Epidermal melanocyte (primary cell): ENCODE results near the gene DAAM1.

Experiments
- DNase-seq: peaks from one replicate; pipeline ENCODE4 v3.0.0; 2011; ENCODE audit warnings: low spot score; ENCODE audit not compliant: insufficient read length

DAAM1 gene

DNA sequence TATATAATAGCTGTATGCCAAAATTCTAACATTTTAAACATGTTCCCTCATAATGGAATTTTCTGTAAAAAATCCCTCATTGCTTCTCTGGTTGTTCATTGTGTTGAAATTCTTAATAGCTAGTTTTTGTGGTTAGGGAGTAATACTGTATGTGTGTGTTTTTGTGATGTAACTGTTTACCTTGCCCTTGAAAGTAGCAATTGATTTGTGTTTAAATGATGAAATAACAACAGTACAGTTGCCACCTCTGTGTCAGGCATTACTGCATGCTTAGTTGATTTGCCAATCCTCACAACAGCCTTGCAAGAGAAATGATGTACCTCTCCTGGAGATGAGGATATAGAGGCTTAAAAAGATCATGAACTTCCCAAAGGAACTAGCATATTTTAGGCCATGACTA lies 94.9 kb downstream of the DAAM1 start:
- DNase-seq: no peak

DNA sequence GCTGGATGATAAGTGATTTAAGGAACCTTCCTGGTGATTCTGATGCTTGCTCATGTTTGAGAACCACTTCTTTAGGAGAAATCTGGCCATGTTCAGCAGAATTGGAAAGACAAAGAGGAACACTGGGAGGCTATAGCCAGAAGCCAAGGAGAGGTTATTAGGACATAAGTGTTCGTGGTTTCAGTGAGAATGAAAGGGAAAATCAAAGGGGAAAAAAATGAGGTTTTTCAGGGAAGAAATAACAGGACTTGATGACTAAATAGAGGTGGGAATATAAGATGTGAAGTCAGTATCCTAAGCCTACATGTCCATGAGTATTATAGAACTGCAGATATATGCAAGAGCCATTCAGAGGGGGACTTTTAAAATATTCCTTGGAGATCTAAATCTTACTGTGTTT lies 95.6 kb downstream of the DAAM1 start:
- DNase-seq: no peak

DNA sequence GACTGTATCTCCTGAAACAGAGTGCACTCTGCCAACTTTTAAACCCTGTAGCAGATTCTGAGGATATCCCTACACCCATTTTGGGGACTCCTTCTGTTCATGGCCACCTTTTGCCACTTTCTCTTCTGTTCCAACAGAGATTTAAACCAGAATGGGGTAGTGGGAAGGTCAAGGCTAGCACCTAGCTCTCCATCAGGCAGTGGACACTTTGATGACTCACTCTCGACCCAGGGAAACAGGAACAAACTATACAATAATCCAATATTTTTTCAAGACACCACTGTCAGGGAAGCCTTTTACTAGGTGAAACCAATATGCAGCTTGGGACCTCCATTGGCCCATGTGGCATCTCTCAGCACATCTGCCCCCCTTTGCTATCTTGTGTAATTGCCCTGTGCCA lies 103.6 kb downstream of the DAAM1 start:
- DNase-seq: no peak

DNA sequence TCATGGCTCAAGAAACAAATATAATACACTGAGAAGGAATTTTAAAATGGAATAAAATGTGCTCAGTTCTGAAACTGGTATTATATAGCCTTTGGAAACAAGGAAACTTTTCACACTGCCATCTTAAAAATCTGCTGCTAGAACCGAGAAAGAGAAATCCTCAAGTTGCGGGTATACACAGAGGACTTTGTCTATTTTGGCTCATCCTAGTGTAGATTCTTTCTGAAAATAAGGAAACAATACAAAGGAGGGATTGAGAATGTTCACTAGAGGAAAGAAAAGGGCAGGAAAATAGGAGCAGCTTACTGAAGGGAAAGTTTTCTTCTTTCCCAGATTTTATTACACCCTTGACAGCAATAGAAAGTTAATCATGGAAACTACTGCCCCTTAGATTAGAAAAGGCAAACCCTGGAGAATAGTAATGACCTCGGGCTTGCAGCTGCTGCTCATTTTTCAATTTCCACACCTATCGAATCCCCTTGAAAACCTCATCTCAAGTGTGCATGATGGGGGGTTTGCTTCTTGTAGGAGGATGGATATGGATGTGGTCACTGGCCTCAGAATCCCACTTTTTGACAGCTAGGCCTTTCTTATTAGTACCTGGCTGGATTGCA lies 104.6 kb downstream of the DAAM1 start:
- DNase-seq: no peak

DNA sequence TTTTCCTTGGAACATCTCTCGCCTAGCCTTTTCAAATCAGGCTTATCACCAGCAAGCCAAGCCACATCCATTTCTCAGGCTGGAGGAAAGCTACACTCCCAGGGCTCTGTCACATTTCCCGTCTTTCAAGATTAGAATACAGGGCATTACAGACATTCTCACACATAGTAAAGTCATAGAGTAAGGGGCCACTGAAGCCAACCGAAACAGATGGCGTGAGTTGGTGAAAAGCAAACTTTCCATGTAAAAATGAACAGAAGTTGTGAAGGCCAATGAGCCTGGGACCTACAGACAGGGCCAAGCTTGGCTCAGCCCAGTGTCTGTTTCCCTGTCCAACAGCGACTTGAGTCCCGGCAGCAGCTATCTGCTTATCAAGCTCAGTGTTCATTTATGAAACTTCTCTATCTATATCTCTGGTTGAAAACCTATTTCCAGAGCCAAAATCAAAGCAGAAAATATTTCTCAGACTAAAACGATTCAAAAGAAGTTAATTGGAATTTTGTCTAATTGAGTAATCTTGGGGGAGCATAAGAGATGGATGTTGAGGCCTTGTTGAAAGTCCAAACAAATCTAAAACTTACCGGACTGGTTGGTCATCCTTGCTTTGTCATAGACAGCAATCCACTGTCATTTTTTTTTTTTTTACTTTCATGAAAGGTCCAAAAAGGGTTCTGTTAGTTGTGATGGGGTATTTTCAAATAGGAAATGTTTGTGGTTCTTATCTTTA lies 105.6 kb downstream of the DAAM1 start:
- no peak for DNase-seq

DNA sequence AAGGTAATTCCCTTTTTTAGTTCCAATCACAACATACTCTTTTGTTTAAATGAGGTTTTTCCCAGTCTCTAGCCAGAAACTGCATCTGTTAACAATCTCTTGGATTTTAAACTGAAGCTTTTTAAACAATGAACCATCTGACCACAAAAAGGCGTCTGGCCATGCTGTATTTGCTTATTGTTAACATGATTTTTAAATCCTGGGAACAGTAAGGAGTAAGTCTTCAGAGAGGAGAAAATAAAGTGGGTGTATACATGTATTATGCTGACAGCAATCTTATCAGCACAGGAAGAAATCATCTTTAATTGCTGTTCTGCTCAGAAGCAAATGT lies 106.2 kb downstream of the DAAM1 start:
- no peak for DNase-seq

DNA sequence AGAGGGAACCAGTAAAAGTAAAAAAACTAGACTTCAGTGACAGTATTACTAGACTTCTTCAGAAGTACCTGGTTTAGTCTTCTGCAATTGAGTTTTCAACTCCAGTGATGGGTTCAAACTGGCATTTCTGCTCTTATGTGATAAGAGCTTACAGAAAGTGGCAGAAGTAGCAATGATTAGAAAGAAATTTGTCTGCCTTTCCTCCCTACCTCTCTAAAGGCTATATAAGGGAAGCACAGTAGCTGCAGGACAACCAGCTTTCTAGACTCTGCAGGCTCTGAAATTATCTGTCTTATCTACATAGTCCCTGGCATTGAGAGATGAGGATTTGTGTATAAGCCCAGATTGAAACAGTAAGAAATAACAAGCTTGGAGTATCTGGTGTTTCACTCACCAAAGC lies 107.5 kb downstream of the DAAM1 start:
- no peak for DNase-seq

DNA sequence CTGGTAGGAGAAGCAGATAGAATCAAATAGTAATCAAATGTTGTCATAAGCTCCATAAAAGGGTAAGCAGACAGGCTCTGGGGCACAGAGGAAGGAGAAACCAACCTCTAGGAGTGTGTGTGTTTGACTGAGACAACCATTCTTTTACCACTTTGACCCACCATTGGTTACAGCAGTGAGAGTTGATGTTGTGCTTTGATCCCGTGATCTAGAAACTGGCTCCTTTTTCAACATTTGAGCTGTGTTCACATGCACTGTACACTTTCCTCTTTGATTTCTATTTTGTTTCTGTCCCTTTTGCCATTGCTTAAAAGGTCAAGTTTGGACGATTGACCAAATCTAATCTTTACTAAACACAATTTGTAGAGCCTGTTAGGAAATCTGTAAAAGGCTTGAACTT lies 108.0 kb downstream of the DAAM1 start:
- no peak for DNase-seq

DNA sequence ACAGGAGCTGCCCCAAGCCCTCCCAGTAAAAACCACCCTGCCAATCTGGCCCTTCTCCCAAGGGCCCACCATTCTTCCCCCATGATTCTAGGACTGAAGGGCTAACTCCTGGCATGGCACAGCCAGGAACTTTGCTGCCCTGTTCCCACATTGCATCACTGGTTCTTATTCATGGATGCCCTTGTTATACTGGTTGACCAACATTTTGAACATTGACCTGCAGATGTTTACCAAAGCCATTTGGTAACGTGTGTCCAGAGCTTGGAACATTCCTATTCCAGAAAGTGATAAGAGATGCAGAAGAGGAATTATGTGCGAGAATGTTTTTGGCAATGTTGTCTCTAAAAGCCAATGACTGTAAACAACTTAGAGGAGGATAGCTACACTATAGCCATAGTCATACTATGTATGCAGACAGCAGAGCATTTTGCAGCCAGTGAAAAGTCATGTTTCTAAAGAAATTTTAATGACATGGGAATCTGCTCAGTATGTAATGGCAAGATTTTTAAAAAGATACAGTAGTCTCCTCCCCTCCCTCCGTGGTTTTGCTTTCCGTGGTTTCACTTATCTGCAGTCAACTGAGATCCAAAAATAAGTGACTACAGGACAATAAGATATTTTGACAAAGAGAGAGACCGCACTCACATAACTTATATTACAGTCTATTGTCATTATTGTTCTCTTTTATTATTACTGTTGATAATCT lies 108.8 kb downstream of the DAAM1 start:
- no peak for DNase-seq

DNA sequence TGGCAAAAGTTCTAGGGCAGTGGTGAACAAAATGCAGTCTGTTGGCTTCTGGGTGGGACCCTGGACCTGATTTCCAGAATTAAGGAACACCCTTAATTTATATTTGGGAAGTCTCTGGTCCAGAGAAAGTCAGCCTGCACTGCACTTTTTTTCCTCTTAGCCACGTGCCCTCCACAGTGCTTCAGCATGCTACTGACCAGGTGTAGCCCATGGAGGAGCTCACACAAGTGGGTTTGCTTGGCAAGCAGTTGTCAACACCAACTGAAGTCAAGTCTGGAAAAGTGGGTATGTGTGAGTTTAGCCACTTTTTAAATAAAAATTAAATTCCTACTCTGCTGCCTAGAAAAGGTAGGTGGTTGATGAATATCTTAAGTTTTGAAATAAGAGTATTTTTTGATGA lies 111.3 kb downstream of the DAAM1 start:
- DNase-seq: no peak

DNA sequence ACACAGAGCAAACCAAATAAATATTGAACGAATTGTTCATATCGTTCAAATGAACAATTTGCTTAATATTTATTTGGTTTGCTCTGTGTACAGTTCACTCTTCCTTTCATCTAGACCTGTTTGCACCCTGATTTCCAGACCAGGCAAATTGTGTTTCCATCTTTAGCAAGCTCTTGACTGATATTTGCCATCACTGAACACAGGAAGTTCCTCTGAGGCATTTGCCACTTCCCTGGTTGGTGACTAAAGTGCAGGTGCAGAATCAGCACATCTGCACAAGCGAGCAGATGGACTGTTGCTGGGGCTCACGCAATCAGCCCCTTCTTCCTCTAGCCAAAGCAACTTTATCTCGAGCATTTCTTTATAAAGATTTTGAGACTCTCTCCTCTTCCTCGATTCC lies 112.9 kb downstream of the DAAM1 start:
- DNase-seq: no peak

DNA sequence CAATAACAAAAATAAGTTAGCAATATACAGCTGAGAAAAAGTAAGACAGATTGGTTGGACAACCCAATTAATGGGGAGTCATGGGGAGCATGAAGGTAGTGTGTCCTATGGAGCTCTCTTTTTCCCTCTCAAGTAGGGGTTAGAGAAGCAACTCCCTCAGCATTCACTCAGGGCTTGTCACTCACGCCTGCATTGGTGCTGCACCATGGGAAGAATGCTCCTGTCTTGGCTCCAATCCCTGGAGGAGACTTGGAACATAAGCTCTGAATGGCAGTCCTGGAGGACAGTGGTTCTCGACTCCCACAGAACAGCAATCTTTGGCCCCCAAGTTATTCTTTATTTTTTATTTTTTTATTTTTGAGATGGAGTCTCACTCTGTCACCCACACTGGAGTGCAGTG lies 113.8 kb downstream of the DAAM1 start:
- no peak for DNase-seq

DNA sequence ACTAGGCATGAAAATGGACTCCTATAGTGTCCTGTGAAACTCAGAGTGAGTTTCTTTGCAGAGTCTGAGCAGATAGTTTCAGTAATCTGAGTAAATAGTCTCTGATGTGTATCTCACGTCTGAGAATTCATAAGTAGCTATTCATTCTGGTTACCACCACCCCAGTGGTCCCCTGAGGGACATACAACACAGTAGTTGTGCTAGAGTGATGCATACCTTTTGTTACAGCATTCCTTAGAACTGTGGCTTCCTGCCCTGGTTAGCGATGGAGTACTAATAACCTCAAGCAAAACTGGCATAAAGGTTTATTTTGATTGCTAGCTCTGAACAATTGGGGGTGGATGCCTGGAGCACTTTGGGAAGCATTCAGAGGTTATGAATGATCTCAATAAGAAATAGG lies 114.7 kb downstream of the DAAM1 start:
- DNase-seq: no peak

DNA sequence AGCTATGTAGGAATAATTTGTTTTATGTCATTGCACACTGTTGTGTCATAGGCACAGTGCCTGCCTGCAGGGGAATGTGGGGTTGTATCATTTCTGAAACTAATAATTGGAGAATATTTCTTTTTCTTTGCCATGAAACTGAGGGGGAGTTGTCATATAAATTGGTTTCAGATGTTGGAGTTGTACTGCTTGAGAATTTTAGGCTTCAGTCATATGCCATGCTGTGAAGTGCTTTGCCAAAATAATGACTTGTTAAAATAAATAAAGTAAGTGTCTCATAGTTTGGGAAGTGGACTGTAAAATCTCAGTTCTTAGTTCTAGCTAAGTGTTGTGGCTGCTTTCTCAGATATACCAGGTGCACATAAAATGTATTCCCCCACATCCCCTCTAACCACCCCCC lies 116.8 kb downstream of the DAAM1 start:
- no peak for DNase-seq

DNA sequence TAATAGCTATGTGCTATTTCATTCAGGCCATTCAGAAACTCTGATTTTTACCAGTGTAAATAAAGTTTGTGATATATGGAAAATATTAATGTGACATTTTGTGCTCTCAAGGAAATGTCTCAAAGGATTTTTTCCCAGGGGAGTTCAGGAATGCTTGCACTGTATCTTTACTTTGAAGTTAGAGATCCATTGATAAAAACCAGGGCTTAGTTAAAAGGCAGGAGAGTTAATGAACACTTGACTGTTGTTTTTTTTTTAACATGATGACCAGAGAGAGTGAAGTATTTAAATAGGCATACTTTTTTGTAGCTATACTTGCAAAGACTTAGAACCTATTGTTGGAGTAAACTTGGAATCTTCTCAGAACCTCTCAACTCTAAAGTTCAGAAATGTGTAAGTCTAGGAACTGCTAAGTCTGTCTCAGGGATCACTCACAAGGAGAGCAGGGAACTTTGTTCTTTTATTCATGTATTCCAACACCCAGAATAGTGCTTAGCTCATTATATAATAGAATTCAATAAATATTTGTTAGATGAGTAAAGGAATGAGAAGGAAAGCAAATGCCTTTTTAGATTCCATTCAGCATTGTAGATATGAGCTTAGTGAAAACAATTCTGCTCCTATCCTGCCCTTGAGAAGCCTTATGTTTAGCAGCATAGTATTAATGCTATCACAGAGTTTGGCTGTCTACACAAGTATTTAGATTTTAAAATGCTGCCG lies 117.5 kb downstream of the DAAM1 start:
- no peak for DNase-seq

DNA sequence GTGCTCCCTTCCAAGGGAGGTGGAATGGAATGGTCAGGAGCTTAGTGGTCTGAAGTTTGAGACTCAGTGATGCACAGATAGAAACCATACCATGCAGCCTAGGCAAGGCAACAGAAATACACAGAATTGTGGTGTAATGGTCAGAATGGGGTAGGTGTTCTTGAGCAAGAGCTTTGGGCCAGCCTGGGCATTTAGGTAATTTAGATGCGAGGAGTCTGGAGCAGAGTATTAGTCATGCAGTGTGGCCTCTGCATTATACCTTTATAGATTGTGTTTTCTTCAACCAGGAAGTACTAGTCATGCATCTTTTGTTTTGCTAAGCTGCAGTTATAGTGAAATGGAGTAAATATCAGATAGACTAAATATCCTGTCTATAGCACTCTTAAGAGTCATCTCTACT lies 118.3 kb downstream of the DAAM1 start:
- DNase-seq: no peak

DNA sequence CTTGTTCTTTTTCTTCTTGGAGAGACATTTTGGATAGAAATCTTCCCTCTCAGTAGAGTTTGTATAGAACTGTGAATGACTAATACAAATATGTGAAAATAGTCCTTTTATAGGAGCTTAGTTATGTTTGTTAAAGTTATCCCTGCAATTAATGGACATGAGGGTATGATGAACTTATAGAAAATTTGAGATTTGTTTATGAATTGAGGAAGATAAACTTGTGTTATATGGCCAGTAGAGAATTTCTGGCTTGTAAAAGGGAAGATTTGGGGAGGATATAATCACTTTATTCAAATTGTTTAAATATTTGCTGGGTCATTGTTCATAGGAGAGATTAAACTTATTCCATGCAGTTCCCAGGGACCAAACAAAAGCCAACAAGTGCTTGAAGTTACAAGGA lies 119.6 kb downstream of the DAAM1 start:
- no peak for DNase-seq

DNA sequence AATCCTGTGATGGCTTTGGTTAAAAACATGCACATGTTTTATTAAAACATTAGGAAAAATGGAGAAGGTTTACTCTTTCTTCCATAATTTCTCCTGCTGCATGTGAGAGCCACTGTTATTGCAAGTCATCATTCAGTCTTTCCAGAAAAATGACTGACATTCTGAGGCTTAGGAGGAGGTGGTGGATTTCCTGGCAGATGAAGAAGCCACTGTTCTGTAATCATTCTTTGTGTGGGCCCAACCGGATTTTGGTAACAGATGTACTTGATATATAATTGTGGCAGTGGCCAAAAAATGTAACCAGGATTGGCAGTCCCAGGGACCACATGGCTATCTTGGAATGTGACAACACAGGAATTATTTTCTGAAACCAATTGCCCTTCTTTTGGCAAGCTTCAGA lies 120.2 kb downstream of the DAAM1 start:
- no peak for DNase-seq

DNA sequence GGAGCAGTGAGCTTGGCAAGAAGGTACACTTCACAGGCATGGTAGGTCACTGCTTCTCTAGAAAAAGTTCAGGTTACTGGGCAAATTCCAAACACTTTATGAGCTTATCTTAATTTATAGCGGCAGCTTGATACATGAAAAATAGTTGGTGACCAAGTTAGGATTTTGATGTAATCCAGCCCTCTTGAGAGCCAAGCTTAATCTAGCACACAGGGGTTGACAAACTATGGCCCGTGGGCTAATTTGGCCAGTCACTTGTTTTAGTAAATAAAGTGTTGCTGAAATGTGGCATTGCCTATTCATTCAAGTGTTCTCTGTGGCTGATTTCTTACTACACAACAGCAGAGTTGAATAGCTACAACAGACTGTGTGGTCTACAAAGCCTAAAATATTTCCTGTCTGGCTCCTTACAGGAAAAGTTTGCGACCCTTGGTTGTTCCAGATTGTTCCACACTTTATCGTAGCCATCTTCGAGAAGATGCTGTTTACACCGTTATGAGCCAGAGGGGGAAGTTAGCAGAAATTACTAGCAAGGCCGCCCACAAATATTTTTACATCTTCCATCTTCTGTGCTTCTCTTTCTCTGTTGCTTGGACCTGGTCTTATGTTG lies 120.9 kb downstream of the DAAM1 start:
- no peak for DNase-seq

DNA sequence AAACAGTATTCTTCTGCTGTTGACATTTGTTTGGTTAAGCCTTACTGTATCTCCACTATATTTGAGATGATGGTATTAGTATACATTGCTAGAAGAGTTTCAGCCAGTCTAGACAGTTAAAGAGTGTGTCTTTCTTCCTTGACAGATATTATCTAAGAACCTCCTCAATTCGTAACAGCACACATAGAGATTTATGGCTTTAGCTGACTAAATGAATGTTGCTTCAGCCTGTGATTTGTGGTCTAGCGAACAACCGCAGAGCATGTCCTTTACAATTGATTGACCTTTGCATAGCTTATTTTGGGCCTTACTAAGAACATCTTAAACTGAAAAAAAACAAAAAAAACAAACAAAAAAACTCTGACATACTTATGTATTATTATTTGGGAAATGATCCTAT lies 122.2 kb downstream of the DAAM1 start:
- DNase-seq: no peak

DNA sequence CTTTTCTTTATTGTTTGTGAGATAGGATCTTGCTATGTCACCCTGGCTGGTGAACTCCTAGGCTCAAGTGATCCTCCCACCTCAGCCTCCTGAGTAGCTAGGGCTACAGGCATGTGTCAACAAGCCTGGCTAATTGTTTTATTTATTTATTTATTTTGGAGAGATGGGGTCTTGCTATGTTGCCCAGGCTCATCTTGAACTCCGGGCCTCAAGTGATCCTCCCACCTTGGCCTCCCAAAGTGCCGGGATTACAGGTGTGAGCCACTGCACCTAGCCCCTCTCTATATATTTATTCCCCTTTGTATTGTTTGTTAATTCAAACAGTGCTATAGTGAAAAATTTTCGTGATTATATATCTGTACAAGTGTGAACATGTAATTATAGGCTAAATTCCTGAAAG lies 123.3 kb downstream of the DAAM1 start:
- no peak for DNase-seq

DNA sequence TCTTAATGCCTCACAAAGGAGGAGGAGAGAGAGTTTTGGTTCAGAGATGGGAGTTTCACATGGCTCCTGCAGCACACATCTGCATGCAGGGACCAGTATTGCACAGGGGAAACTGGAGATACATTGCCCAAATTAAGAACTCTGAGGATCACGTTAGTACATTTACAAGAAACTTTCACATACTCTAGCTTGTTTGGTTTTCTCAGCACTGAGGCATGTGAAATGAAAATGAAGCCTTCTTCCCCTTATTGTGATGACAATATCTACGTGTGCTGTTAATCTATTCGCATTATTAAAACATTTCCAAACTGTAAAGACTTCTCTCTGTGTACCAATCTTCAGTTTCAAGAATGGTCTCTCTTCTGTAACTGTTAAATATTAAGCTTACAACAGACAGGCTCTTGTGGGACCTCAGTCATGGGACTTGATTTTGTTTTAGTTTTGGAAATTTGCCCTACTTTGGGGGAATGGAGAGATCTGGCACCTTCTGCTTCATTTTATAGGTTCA lies 124.7 kb downstream of the DAAM1 start:
- DNase-seq: no peak
